Nephron progenitor cell (in vitro differentiated cells): ENCODE measurements around the gene COX20.

Experiments used
- DNase-seq: peaks from one replicate; pipeline ENCODE4 v3.0.0; 2021
- H3K27ac Mint-ChIP-seq: 2 replicates; pipeline ENCODE4 v1.8.0; 2021; ENCODE audit warnings: mild to moderate bottlenecking, moderate library complexity, mixed read lengths
- H3K27me3 Mint-ChIP-seq: 2 replicates; pipeline ENCODE4 v1.8.0; 2021; ENCODE audit warnings: mild to moderate bottlenecking, low read depth, mixed read lengths; ENCODE audit not compliant: poor library complexity
- H3K36me3 Mint-ChIP-seq: 2 replicates; pipeline ENCODE4 v1.8.0; 2021; ENCODE audit warnings: low read depth, mixed read lengths
- H3K4me1 Mint-ChIP-seq: 2 replicates; pipeline ENCODE4 v1.8.0; 2021; ENCODE audit warnings: mixed read lengths
- H3K4me3 Mint-ChIP-seq: 2 replicates; pipeline ENCODE4 v1.8.0; 2021; ENCODE audit warnings: mild to moderate bottlenecking, moderate library complexity, mixed read lengths
- H3K9me3 Mint-ChIP-seq: 2 replicates; pipeline ENCODE4 v1.8.0; 2021; ENCODE audit warnings: mild to moderate bottlenecking, moderate library complexity, mixed read lengths
- TF ChIP-seq, protein P1 (sequence below): fragments of 200-600 bp; sonication (generic); IDR thresholded peaks from 2 replicates; pipeline ENCODE4 v1.5.0; 2021; ENCODE audit warnings: antibody characterized with exemption

Gene COX20

DNA sequence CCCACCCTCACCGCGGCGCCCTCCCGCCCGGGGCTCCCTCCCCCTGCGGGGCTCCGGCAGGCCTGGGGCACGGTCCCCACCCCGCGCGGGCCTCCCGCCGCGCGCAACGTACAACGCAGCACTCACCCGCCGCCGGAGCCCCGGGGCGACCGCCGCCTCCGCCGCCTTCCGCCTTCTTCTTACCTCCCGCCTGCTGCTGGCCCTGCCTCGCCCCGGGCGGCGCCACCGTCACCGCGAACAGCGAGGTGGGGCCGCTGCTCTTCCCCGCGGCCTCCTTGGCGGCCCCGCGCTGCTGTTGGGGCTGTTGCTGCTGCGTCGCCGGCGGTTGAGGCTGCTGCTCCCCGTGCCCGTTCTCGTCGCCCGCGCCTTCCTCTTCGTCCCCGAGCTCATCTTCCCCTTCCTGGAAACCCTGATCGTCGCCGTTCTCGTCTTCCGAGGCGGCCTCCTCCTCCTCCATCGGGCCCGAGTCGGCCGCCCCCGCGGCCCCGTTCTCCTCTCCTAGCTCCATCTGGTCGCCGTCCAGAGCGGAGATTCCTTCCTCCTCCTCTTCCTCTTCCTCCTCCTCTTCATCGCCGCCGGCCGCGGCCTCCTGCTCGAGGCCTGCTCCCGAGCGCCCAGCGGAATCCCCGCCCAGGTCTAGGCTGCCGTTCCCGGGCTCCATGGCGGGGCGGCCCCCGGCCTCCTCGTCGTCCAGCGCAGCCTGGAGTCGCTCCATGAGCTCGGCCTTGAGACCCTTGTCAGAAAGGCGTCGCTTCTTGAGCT is 28.2 kb downstream of the COX20 start:
- DNase-seq = no peak

DNA sequence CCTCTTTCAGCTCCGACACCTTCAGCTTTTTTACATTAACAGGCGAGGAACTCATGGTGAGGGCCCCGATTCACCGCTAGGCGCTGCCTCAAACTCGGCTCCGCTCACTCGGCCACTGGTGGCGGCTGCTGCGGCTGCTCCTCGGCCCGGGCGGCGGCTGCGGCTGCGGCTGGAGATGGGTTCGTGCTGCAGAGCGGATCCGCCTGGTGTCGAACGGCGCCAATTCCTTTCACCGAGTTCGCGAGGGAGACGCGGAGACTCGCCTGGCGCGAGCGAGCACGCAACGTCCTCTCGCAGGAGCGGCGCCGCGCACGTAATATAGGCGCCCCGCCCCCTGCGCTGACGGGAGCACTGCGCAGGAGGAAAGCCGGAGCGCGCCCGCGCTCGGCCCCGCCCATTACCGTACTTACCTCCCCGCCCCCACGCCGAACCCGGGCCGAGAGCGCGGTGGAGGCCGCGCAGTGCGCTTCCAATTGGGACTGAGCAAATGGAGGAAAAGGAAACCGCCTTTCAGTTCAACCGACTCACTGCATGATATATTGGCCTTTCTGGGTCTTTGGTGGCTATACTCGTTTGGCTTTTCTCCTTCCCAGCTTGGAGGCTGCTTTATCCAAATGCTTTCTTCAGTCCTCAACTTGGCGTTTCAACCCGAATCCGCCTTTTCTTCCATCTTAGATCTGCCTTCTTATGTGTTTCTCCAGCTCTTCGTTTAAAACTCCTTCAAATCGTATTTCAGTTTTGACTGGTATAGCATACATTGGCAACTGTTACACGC is 29.0 kb downstream of the COX20 start, which contains the start of gene HNRNPU:
TSS of gene HNRNPU (minus strand) at position 291 of the 775 bp plus-strand sequence. CDS start at position 55, 236 bp downstream.
- Mint-ChIP-seq H3K4me3 (peak within 1 kb of the TSS; percentile 85), H3K9me3 (no peaks in the 10 kb centered on the region), H3K4me1 (peaks cover 64% of the 10 kb centered on the region), H3K36me3 (peaks cover 31% of the 10 kb centered on the region), H3K27ac (peak within 1 kb of the TSS; percentile 98), H3K27me3 (no peaks in the 10 kb centered on the region)
- TF ChIP-seq, protein P1, sequence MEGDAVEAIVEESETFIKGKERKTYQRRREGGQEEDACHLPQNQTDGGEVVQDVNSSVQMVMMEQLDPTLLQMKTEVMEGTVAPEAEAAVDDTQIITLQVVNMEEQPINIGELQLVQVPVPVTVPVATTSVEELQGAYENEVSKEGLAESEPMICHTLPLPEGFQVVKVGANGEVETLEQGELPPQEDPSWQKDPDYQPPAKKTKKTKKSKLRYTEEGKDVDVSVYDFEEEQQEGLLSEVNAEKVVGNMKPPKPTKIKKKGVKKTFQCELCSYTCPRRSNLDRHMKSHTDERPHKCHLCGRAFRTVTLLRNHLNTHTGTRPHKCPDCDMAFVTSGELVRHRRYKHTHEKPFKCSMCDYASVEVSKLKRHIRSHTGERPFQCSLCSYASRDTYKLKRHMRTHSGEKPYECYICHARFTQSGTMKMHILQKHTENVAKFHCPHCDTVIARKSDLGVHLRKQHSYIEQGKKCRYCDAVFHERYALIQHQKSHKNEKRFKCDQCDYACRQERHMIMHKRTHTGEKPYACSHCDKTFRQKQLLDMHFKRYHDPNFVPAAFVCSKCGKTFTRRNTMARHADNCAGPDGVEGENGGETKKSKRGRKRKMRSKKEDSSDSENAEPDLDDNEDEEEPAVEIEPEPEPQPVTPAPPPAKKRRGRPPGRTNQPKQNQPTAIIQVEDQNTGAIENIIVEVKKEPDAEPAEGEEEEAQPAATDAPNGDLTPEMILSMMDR = peak; percentile 41
- DNase-seq = peak; percentile 97

More for the DNA sequence above, 28.2 kb downstream of the COX20 start:
- TF ChIP-seq, protein P1 = no peak
- peaks cover 39% of the 10 kb centered on the region for H3K36me3 Mint-ChIP-seq
- peaks cover 64% of the 10 kb centered on the region for H3K4me1 Mint-ChIP-seq
- H3K4me3 Mint-ChIP-seq = peak overlapping the region; percentile 94
- peak overlapping the region; percentile 98 for H3K27ac Mint-ChIP-seq
- no peaks in the 10 kb centered on the region for H3K9me3 Mint-ChIP-seq
- no peaks in the 10 kb centered on the region for H3K27me3 Mint-ChIP-seq

DNA sequence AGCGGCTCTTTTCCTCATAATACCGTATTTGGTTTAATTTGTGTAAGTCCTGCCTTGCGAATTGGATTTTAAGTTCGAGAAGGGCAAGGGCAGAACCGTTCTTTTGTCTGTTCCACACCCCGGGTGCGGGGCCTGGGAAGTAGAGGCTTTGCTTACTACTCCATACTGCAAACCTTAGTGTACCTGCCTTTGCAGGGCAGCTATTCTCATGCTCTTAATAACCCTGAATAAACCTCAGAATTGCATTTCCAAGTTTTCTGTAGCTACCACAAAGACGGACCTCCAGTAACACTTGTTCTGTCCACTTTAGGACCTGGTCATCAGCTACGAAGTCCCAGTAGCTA is 29.5 kb downstream of the COX20 start:
- DNase-seq = peak; percentile 31

DNA sequence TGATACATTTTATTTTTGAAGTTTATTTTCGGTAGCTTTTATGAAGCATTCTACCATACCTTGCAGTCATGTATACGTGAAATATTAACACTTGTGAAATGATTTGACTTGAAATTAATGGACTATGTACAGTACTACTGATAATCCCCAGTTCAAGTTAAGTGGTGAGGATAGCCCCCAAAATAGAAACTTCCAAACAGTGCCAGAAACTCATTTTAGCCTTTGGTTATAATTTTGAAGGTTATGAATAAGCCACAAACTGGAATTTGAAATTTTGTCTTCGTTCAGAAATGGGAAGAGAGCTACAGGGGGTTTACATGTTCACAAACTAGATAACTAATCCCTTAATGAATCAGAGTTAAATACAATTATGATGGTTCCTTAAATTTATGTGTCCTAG is 30.4 kb downstream of the COX20 start:
- peak overlapping the region; percentile 98 for H3K27ac Mint-ChIP-seq
- peak overlapping the region; percentile 85 for H3K4me3 Mint-ChIP-seq
- peaks cover 55% of the 10 kb centered on the region for H3K4me1 Mint-ChIP-seq
- peaks cover 19% of the 10 kb centered on the region for H3K36me3 Mint-ChIP-seq
- TF ChIP-seq, protein P1 = no peak
- no peaks in the 10 kb centered on the region for H3K9me3 Mint-ChIP-seq
- no peak for DNase-seq
- no peaks in the 10 kb centered on the region for H3K27me3 Mint-ChIP-seq

More for the DNA sequence above, 29.5 kb downstream of the COX20 start:
- Mint-ChIP-seq H3K27me3 (no peaks in the 10 kb centered on the region), H3K4me3 (peak overlapping the region; percentile 85), H3K4me1 (peaks cover 62% of the 10 kb centered on the region), H3K36me3 (peaks cover 27% of the 10 kb centered on the region), H3K9me3 (no peaks in the 10 kb centered on the region), H3K27ac (peak overlapping the region; percentile 98)
- TF ChIP-seq, protein P1 = no peak

DNA sequence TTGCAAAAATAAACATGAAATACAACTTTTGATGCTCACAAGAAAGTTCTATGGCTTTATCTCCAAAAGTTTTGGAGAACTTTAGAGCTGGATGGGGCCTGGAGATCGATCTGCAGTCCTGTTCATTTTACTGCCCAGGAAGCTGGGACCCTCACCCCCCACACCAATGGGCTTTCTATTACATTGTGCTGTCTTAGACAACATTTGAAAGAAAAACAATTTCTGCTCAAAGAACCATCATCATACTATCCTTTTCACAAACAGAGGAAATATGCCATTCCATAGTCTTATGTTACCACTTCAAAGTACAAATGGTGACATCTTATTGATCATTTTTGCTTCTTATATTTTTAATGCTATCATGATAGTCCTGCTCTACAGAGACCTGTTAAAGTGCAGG is 30.9 kb downstream of the COX20 start:
- Mint-ChIP-seq H3K9me3 (no peaks in the 10 kb centered on the region), H3K27ac (peak overlapping the region; percentile 98)

More for the DNA sequence above, 30.9 kb downstream of the COX20 start:
- H3K27me3 Mint-ChIP-seq = no peaks in the 10 kb centered on the region
- no peak overlapping the region for H3K4me3 Mint-ChIP-seq
- H3K4me1 Mint-ChIP-seq = peaks cover 50% of the 10 kb centered on the region
- peaks cover 15% of the 10 kb centered on the region for H3K36me3 Mint-ChIP-seq
- TF ChIP-seq, protein P1 = no peak
- DNase-seq = no peak
